Gastroesophageal sphincter (tissue), 4 donors: ENCODE measurements around the gene UHMK1. TPM values are rescaled to one million over a fixed set of nuclear protein-coding genes. Genes with fewer than 3 reads are reported as not detected.

ENCODE experiments used
- ATAC-seq: fragments of 150-250 bp; one replicate; pipeline ENCODE4 v1.9.1; 2016; ENCODE audit warnings: mild to moderate bottlenecking, moderate library complexity
- H3K27ac ChIP-seq, 4 donors: fragments of 200-600 bp; sonication (generic) in 3 of 4; 1 replicate in 3 of 4; 2 replicates in 1 of 4; pipeline ENCODE4 v1.5.1; 2016 to 2019
- H3K27me3 ChIP-seq: fragments of 200-600 bp; sonication (generic); one replicate; pipeline ENCODE4 v1.5.1; 2019
- H3K36me3 ChIP-seq, 2 donors: fragments of 200-600 bp; sonication (generic); one replicate each; pipeline ENCODE4 v1.5.1; 2019; ENCODE audit warnings: control low read depth in 1 of 2
- H3K4me1 ChIP-seq, 3 donors: fragments of 200-600 bp; sonication (generic); 1 replicate in 2 of 3; 2 replicates in 1 of 3; pipeline ENCODE4 v1.5.1; 2016 to 2019; ENCODE audit warnings: control low read depth in 2 of 3
- H3K4me3 ChIP-seq, 2 donors: fragments of 200-600 bp; sonication (generic); one replicate each; pipeline ENCODE4 v1.5.1; 2019; ENCODE audit warnings: mild to moderate bottlenecking in 1 of 2, moderate library complexity in 1 of 2
- H3K9me3 ChIP-seq, 3 donors: fragments of 200-600 bp; sonication (generic); one replicate each; pipeline ENCODE4 v1.5.1; 2017 to 2019; ENCODE audit warnings: control low read depth in 2 of 3
- CTCF ChIP-seq, 4 experiments: fragments of 200-600 bp in 2 of 4; fragments of 450-650 bp in 2 of 4; sonication (generic) in 1 of 4; IDR thresholded peaks; one replicate each; pipeline ENCODE4 v1.5.1; 2017 to 2019; ENCODE audit warnings: antibody characterized with exemption in 4 of 4, mild to moderate bottlenecking in 2 of 4, moderate library complexity in 2 of 4
- EP300 ChIP-seq: sonication (generic); formaldehyde crosslinking; IDR thresholded peaks from one replicate; pipeline ENCODE4 v1.6.1; 2017; ENCODE audit warnings: antibody characterized with exemption, mild to moderate bottlenecking
- POLR2A ChIP-seq, 2 donors: fragments of 450-650 bp; IDR thresholded peaks; one replicate each; pipeline ENCODE4 v1.6.1; 2017; ENCODE audit warnings: antibody characterized with exemption in 2 of 2, mild to moderate bottlenecking in 2 of 2, moderate library complexity in 1 of 2
- POLR2AphosphoS5 ChIP-seq: sonication (generic); formaldehyde crosslinking; IDR thresholded peaks from one replicate; pipeline ENCODE4 v1.6.1; 2017; ENCODE audit warnings: antibody characterized with exemption
- WGBS, 2 donors: methylation state at CpG; one replicate each; pipeline ENCODE4 v1.1.5; 2018; ENCODE audit warnings: low coverage in 1 of 2; 5-methylcytosine and 5-hydroxymethylcytosine counted together
- total RNA-seq, 4 donors: library from RNA; depleted of rRNA; stranded (reverse); fragments of >200 nt; gene quantifications; one replicate each; pipeline ENCODE4 v1.1.0, GENCODE V29; 2016

Gene UHMK1
- total RNA-seq, 4 donors from 2014 or later = 27.6 to 41.1 (median 32.3) TPM

DNA sequence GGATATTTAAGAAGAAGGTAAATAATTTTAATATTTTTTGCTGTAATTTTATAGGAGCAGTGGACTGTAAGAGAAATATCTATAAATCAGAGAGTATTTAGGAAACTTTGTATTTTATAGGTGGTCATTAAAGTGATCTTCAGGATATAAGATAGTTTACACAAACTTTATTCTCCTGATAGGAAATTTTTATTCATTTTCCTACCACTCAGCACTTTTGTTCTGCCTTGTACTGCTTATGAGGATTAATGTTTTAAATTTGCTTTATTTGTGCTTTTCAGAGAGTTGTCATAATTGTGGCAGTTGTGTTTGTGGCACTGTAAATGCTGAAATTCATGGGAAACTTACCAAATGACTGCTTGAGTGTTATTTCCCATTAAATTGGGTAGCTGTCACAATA is 29.7 kb downstream of the UHMK1 start:
- Histone ChIP-seq H3K4me3 (no peak overlapping the region), H3K27ac (no peak overlapping the region), H3K9me3 (no peaks in the 10 kb centered on the region), H3K27me3 (no peaks in the 10 kb centered on the region), H3K36me3 (peaks cover 4 to 45% of the 10 kb centered on the region in 2 donors), H3K4me1 (no peaks in the 10 kb centered on the region)
- ATAC-seq = no peak
- no peak for TF ChIP-seq POLR2A (IDR thresholded peaks at IDR 0.05)
- no peak for TF ChIP-seq CTCF (IDR thresholded peaks at IDR 0.05)
- no peak for TF ChIP-seq EP300
- TF ChIP-seq POLR2AphosphoS5 = no peak

- 67 to 74% methylated on average over 6 to 7 of the region's 7 CpGs for WGBS, 2 donors
- ATAC-seq = no peak
- Histone ChIP-seq H3K27ac (no peak overlapping the region), H3K4me1 (no peaks in the 10 kb centered on the region), H3K27me3 (no peaks in the 10 kb centered on the region), H3K4me3 (no peak overlapping the region), H3K36me3 (peaks cover 0 to 15% of the 10 kb centered on the region in 2 donors), H3K9me3 (no peaks in the 10 kb centered on the region)
- TF ChIP-seq POLR2AphosphoS5 (no peak), CTCF (IDR thresholded peaks at IDR 0.05) (no peak), EP300 (no peak), POLR2A (IDR thresholded peaks at IDR 0.05) (no peak)
Observed at GRCh38 chr1:162530307-162530987, 32.8 kb downstream of the UHMK1 start.

DNA sequence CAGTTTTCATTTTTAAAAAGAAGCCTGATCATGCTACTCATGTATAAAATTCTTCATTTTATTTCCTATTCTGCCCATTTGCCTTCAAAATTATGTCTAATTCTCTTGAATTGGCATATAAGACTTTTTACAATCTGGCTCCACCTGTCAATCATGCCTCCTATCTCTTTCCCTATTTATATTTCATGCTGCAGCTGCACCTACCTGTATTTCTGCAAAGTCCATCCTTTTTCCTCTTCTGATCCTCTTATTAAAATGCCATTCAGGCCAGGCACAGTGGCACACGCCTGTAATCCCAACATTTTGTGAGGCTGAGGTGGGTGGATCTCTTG is 33.3 kb downstream of the UHMK1 start:
- TF ChIP-seq EP300 (no peak), CTCF (IDR thresholded peaks at IDR 0.05) (no peak), POLR2A (IDR thresholded peaks at IDR 0.05) (no peak), POLR2AphosphoS5 (no peak)
- H3K27me3 ChIP-seq = no peaks in the 10 kb centered on the region
- peaks cover 0 to 10% of the 10 kb centered on the region in 2 donors for H3K36me3 ChIP-seq
- ATAC-seq = no peak
- H3K27ac ChIP-seq = no peak overlapping the region
- H3K9me3 ChIP-seq = no peaks in the 10 kb centered on the region
- H3K4me1 ChIP-seq = no peaks in the 10 kb centered on the region
- no peak overlapping the region for H3K4me3 ChIP-seq
- no CpG with 5 or more reads among the region's 1 CpG for WGBS, 2 donors

DNA sequence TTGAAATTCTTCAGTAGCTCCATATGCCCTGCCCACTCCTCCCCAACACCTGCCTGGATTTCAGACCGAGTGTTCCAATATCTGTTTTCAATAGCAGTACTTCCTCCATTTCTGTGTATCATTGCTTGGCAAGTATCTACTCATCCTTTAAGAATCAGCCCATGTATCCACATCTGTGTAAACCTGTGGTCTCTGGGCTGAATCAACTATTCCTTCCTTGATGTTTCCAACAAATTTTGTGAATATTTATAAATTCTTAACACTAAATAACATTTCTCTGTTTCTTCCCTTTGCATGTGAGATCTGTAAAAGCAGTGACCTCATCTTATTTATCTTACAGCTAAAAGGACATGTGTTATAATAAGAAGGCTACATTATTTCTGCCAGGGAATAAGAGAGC is 37.9 kb downstream of the UHMK1 start:
- Histone ChIP-seq H3K4me3 (no peak overlapping the region), H3K9me3 (no peaks in the 10 kb centered on the region), H3K27me3 (no peaks in the 10 kb centered on the region), H3K27ac (no peak overlapping the region), H3K36me3 (no peaks in the 10 kb centered on the region), H3K4me1 (no peaks in the 10 kb centered on the region)
- 50 to 53% methylated on average over 1 of the region's 1 CpG for WGBS, 2 donors
- ATAC-seq = no peak
- no peak for TF ChIP-seq POLR2AphosphoS5
- TF ChIP-seq CTCF (IDR thresholded peaks at IDR 0.05) = no peak
- TF ChIP-seq EP300 = no peak
- TF ChIP-seq POLR2A (IDR thresholded peaks at IDR 0.05) = no peak

DNA sequence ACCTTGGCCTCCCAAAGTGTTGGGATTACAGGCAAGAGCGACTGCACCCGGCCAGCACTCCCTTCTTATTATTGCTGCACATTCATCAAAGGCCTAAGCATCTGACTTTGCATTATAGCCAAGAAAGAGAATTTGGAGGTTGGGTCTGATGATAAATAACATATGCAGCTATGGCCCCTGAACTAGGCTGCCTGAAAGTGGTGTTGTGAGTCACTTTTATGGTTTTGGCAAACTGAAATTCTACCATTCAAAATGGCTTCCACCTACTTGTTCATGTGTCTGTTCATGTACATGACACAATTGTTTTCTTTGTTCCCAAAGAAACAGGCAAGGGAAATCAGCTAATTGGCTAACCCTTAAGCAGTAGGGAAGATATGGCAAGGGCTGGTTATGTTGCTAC is 38.9 kb downstream of the UHMK1 start:
- ATAC-seq = no peak
- Histone ChIP-seq H3K27ac (no peak overlapping the region), H3K27me3 (no peaks in the 10 kb centered on the region), H3K4me1 (peaks cover 1 to 4% (median 3%) of the 10 kb centered on the region in 3 donors), H3K4me3 (no peak overlapping the region), H3K9me3 (no peaks in the 10 kb centered on the region), H3K36me3 (no peaks in the 10 kb centered on the region)
- no peak for TF ChIP-seq POLR2A (IDR thresholded peaks at IDR 0.05)
- TF ChIP-seq CTCF (IDR thresholded peaks at IDR 0.05) = no peak
- no peak for TF ChIP-seq EP300
- TF ChIP-seq POLR2AphosphoS5 = no peak
- 100% methylated on average over 2 of the region's 2 CpGs; no CpG with 5 or more reads in 1 of the 2 donors for WGBS, 2 donors
